ENCODE results near the gene SPAG5. TPM values are rescaled to one million over a fixed set of nuclear protein-coding genes. Genes with fewer than 3 reads are reported as not detected.

SPAG5 gene
- total RNA-seq, 2 experiments from 2014 or later, result 125 to 127 TPM

- POLR2A ChIA-PET, result interaction anchor here (0.7 to 3.6 kb wide), 13 partner anchors 9 to 241 kb away, joined by 3 to 61 read pairs (median 8); partner anchors contain the start of genes ALDOC, BLTP2, PIGS and POLDIP2
- no peaks in the 10 kb centered on the region for H3K27me3 Mint-ChIP-seq
- H3K27ac Mint-ChIP-seq, result peak overlapping the region; percentile 99
- DNase-seq, result no peak
- peaks cover 25% of the 10 kb centered on the region for H3K4me1 Mint-ChIP-seq
- H3K36me3 Mint-ChIP-seq (ENCODE audit: low read depth), result peaks cover 22% of the 10 kb centered on the region
- CTCF ChIA-PET, result interaction anchor here (0.7 to 1.5 kb wide), 6 partner anchors 15 to 51 kb away, joined by 3 to 6 read pairs (median 4); no protein-coding TSS in a partner anchor
- no peaks in the 10 kb centered on the region for H3K9me3 Mint-ChIP-seq
- peak overlapping the region; percentile 85 for H3K4me3 Mint-ChIP-seq
Observed at GRCh38 chr17:28598389-28598788, 436 bp downstream of the SPAG5 start.

DNA sequence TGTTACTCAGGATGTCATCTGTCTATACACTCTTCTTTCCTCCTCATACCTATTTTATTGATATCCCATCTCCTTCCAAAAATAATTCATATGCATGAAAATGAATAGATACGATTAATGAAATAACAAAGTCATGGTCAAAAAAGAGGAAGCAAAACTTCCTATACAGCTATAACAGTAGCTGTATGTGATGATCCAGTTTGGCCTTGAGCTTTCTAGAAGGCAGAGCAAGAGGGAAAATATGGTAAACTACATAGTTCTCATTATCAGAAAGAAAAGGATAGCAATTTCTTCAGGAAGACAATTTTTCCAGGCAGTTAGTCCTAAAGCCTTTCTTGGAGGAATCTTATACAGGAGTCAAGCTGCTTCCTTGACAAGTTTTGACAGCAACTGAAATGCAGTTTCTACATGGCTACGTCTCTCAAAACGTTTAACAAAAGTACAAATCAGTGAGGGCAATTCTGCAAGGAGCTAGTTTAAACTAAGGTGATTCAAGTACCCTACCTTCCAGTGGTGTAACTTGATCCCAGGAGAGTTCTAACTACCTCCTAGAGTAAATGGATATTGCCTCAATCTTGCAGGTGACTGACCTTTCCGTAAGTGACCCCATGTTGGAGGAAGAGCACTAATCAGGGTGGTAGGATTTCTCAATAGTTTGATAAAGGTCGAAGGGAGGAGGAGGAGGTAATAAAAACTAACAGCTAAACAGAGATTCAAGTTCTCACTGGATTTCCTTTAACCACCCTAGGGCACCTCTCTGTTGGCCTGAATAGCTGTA is 1.0 kb downstream of the SPAG5 start:
- H3K4me3 Mint-ChIP-seq, result peak overlapping the region; percentile 85
- no peak for DNase-seq
- H3K9me3 Mint-ChIP-seq, result no peaks in the 10 kb centered on the region
- POLR2A ChIA-PET, result interaction anchor here (0.7 to 3.6 kb wide), 11 partner anchors 9 to 115 kb away, joined by 3 to 61 read pairs (median 33); partner anchors contain the start of genes ALDOC, BLTP2, PIGS and SDF2
- peaks cover 30% of the 10 kb centered on the region for H3K4me1 Mint-ChIP-seq
- H3K36me3 Mint-ChIP-seq (ENCODE audit: low read depth), result peaks cover 28% of the 10 kb centered on the region
- CTCF ChIA-PET, result interaction anchor here (0.7 to 1.5 kb wide), 5 partner anchors 15 to 51 kb away, joined by 3 to 4 read pairs (median 4); no protein-coding TSS in a partner anchor
- H3K27ac Mint-ChIP-seq, result peak overlapping the region; percentile 99
- H3K27me3 Mint-ChIP-seq, result no peaks in the 10 kb centered on the region

DNA sequence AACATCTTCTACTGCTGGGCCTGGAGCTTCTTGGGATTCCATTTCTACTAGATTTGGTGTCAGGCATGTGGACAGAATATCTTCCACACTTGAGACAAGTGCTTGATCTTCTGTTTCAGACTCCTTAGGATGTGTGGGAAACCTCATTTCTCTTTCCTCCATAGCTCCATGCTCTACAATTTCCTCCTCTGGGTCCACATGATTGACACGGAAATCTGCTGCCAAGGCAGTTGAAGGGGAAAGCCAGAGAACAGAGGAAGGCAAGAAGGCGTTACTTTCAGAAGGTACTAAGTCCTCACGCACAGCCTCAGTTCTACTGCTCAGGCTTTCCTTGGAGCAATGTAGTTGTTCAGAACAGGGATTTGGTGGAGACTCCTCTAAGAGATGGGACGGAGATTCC is 6.6 kb downstream of the SPAG5 start:
- no peak for DNase-seq
- Mint-ChIP-seq H3K4me3 (no peak overlapping the region), H3K27me3 (no peaks in the 10 kb centered on the region), H3K27ac (no peak overlapping the region), H3K36me3 (ENCODE audit: low read depth) (peaks cover 47% of the 10 kb centered on the region), H3K9me3 (no peaks in the 10 kb centered on the region), H3K4me1 (peaks cover 15% of the 10 kb centered on the region)
- CTCF ChIA-PET, result no interaction called here
- POLR2A ChIA-PET, result interaction anchor here (1.0 to 1.4 kb wide), 4 partner anchors 10 to 249 kb away, joined by 4 to 9 read pairs (median 4); partner anchors contain the start of genes ALDOC and PIGS

- CTCF ChIA-PET, result no interaction called here
Observed at GRCh38 chr17:28585851-28586250, 13.0 kb downstream of the SPAG5 start.

DNA sequence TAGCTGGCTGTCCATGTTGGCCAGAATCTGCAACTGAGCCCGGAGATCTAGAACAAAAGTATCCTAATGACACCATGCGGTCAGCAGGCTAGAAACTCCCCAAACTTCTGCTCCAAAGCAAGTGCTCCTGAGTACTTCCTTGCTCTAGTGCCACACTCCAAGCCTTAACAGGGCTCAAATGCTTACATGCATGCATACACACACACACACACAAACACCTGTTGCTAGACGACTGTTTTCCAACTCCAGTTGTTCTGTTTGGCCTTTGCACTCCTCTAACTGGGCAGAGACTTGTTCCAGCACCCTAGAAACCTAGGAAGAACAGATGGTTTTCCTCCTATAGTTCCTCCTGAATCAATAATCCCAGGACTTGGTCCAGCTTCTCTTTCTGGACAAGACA is 14.4 kb downstream of the SPAG5 start:
- peaks cover 18% of the 10 kb centered on the region for H3K4me1 Mint-ChIP-seq
- peaks cover 26% of the 10 kb centered on the region for H3K36me3 Mint-ChIP-seq (ENCODE audit: low read depth)
- no peaks in the 10 kb centered on the region for H3K9me3 Mint-ChIP-seq
- H3K27ac Mint-ChIP-seq, result no peak overlapping the region
- ChIA-PET CTCF (no interaction called here), POLR2A (interaction anchor here (2.4 to 2.5 kb wide), 2 partner anchors 10 to 15 kb away, joined by 8 read pairs; no protein-coding TSS in a partner anchor)
- no peak overlapping the region for H3K4me3 Mint-ChIP-seq
- no peak for DNase-seq
- no peaks in the 10 kb centered on the region for H3K27me3 Mint-ChIP-seq

More at GRCh38 chr17:28585851-28586250, 13.0 kb downstream of the SPAG5 start:
- Mint-ChIP-seq H3K27ac (no peak overlapping the region), H3K27me3 (no peaks in the 10 kb centered on the region), H3K4me1 (peaks cover 4% of the 10 kb centered on the region), H3K9me3 (no peaks in the 10 kb centered on the region), H3K36me3 (ENCODE audit: low read depth) (peaks cover 18% of the 10 kb centered on the region), H3K4me3 (no peak overlapping the region)
- POLR2A ChIA-PET, result interaction anchor here (0.6 to 2.4 kb wide), 4 partner anchors 9 to 14 kb away, joined by 3 to 8 read pairs (median 4); partner anchors contain the start of genes ALDOC and PIGS
- no peak for DNase-seq

DNA sequence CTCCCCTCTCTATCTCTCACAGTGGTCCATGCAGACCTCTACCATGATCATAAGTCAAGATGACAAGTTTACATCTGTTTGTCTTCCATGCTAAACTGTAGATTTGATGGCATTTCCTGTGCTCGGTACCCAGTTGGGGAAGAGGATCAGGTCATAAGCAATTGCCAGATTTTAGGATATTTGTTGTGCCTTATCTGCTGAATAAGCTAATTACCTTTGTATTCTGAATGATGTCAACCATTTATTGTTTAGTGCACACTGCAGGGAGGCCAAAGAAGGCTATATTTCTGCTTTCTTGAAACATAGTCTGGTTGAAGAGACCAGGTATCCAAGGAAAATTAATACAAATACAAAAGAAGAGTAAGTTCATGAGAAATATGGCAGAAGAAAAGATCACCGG is 16.3 kb downstream of the SPAG5 start:
- no peak overlapping the region for H3K27ac Mint-ChIP-seq
- DNase-seq, result no peak
- CTCF ChIA-PET, result no interaction called here
- H3K4me3 Mint-ChIP-seq, result no peak overlapping the region
- POLR2A ChIA-PET, result interaction anchor here (1.1 to 4.4 kb wide), 3 partner anchors 10 to 16 kb away, joined by 4 to 37 read pairs (median 17); partner anchors contain the start of genes PIGS and SPAG5
- no peaks in the 10 kb centered on the region for H3K27me3 Mint-ChIP-seq
- peaks cover 33% of the 10 kb centered on the region for H3K36me3 Mint-ChIP-seq (ENCODE audit: low read depth)
- H3K4me1 Mint-ChIP-seq, result peaks cover 36% of the 10 kb centered on the region
- no peaks in the 10 kb centered on the region for H3K9me3 Mint-ChIP-seq

GRCh38 chr17:28580959-28581358 is 17.9 kb downstream of the SPAG5 start:
- Mint-ChIP-seq H3K27ac (peak overlapping the region; percentile 69), H3K27me3 (no peaks in the 10 kb centered on the region), H3K4me3 (no peak overlapping the region), H3K9me3 (no peaks in the 10 kb centered on the region), H3K4me1 (peaks cover 50% of the 10 kb centered on the region), H3K36me3 (ENCODE audit: low read depth) (peaks cover 46% of the 10 kb centered on the region)
- POLR2A ChIA-PET, result interaction anchor here (1.0 to 4.4 kb wide), 3 partner anchors 10 to 18 kb away, joined by 5 to 37 read pairs (median 17); partner anchors contain the start of genes PIGS and SPAG5
- CTCF ChIA-PET, result no interaction called here
- DNase-seq, result no peak

DNA sequence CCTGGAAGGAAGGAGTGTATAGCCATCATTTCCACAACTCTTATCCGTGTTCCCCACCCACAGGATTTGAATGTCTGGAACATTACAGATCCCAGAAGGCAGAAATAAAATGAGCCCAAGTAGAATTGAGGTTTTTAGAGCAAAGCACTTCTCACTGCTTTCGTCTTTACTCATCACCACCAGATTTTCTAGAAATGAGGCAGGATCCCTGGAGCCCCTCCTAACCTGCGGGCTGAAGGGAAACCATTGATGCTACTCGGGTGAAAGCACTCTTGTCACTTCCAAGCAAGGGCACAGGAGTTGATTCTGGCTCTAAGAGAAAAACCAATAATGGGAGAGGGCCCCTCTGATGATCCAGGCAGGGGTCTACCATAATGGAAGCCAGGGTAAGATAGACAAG is 19.3 kb downstream of the SPAG5 start:
- H3K27me3 Mint-ChIP-seq, result no peaks in the 10 kb centered on the region
- no peak overlapping the region for H3K4me3 Mint-ChIP-seq
- POLR2A ChIA-PET, result interaction anchor here (1.1 to 4.4 kb wide), 5 partner anchors 8 to 66 kb away, joined by 4 to 37 read pairs (median 17); partner anchors contain the start of genes BLTP2, PIGS and SPAG5
- peak; percentile 61 for DNase-seq
- CTCF ChIA-PET, result interaction anchor here (0.6 to 1.4 kb wide), 2 partner anchors 34 to 183 kb away, joined by 4 read pairs; no protein-coding TSS in a partner anchor
- peaks cover 57% of the 10 kb centered on the region for H3K36me3 Mint-ChIP-seq (ENCODE audit: low read depth)
- no peaks in the 10 kb centered on the region for H3K9me3 Mint-ChIP-seq
- peaks cover 56% of the 10 kb centered on the region for H3K4me1 Mint-ChIP-seq
- H3K27ac Mint-ChIP-seq, result peak overlapping the region; percentile 74

GRCh38 chr17:28578246-28579195 is 20.3 kb downstream of the SPAG5 start:
- H3K4me3 Mint-ChIP-seq, result no peak overlapping the region
- H3K27ac Mint-ChIP-seq, result peak overlapping the region; percentile 74
- no peaks in the 10 kb centered on the region for H3K9me3 Mint-ChIP-seq
- ChIA-PET POLR2A (interaction anchor here (0.7 to 4.4 kb wide), 11 partner anchors 11 to 84 kb away, joined by 3 to 37 read pairs (median 4); partner anchors contain the start of genes BLTP2, SDF2, SPAG5 and UNC119), CTCF (interaction anchor here (1.4 to 3.7 kb wide), 2 partner anchors 28 to 35 kb away, joined by 4 to 8 read pairs; no protein-coding TSS in a partner anchor)
- H3K36me3 Mint-ChIP-seq (ENCODE audit: low read depth), result peaks cover 67% of the 10 kb centered on the region
- H3K4me1 Mint-ChIP-seq, result peaks cover 59% of the 10 kb centered on the region
- DNase-seq, result no peak
- no peaks in the 10 kb centered on the region for H3K27me3 Mint-ChIP-seq

GRCh38 chr17:28577466-28577824 is 21.4 kb downstream of the SPAG5 start:
- Mint-ChIP-seq H3K27ac (peak overlapping the region; percentile 72), H3K4me3 (no peak overlapping the region), H3K9me3 (no peaks in the 10 kb centered on the region), H3K27me3 (no peaks in the 10 kb centered on the region), H3K4me1 (peaks cover 68% of the 10 kb centered on the region), H3K36me3 (ENCODE audit: low read depth) (peaks cover 75% of the 10 kb centered on the region)
- CTCF ChIA-PET, result interaction anchor here (0.9 to 3.7 kb wide), 4 partner anchors 16 to 242 kb away, joined by 3 to 8 read pairs (median 4); partner anchors contain the start of genes IFT20 and TNFAIP1
- POLR2A ChIA-PET, result interaction anchor here (0.8 to 4.4 kb wide), 14 partner anchors 9 to 150 kb away, joined by 3 to 34 read pairs (median 4); partner anchors contain the start of genes BLTP2, PROCA1, SDF2 and SPAG5
- DNase-seq, result no peak

DNA sequence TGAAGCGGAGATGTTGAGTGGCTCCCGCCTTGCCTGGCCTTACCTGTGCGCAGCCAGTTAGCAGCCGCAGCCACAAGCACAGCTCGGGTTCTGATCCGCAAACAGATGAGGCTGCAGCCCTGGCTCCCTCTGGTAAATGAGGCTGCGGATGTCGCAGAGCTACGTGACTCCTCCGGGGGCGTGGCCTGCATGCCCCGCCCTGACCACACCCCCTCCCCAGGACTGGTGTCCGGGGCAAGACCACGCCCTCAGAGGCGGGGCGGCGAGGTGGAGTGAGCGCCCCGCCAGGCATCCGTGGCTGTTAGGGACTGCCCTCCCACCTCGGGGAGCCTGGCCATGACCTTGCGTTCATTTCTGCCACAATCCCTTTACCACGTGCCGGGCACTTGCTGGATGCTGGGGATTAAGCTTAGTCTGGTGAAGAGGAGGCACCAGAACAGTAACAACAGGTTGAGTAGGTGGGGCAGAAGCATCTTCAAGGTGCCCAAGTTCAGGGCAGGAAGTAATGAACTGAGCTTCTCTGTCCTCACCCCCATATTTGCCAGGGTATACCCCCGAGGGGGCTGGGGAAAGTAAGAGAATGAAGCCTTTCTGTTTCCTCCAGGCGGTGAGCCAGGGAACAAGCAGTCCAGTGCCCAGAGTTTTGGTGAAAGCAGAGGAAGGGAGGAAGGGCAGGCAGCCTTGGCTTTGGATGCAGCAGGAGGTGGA is 21.9 kb downstream of the SPAG5 start, which contains the start of gene ALDOC:
Gene ALDOC, minus strand, starts transcription at position 138 of the 708 bp plus-strand sequence. CDS start 1,363 bp downstream, outside the sequence.
- no peaks in the 10 kb centered on the region for H3K9me3 Mint-ChIP-seq
- peak within 1 kb of the TSS; percentile 72 for H3K27ac Mint-ChIP-seq
- POLR2A ChIA-PET, result interaction anchor here (0.8 to 4.4 kb wide), 17 partner anchors 9 to 151 kb away, joined by 3 to 34 read pairs (median 5); partner anchors contain the start of genes BLTP2, PROCA1, SDF2 and SPAG5
- DNase-seq, result peak; percentile 98
- peaks cover 73% of the 10 kb centered on the region for H3K4me1 Mint-ChIP-seq
- CTCF ChIA-PET, result interaction anchor here (0.9 to 3.7 kb wide), 6 partner anchors 17 to 241 kb away, joined by 3 to 8 read pairs (median 4); partner anchors contain the start of genes IFT20, RPL23A and TNFAIP1
- peaks cover 75% of the 10 kb centered on the region for H3K36me3 Mint-ChIP-seq (ENCODE audit: low read depth)
- H3K27me3 Mint-ChIP-seq, result no peaks in the 10 kb centered on the region
- H3K4me3 Mint-ChIP-seq, result peak within 1 kb of the TSS; percentile 84
